ENCODE results near the gene GALNT18.

GALNT18 gene

DNA sequence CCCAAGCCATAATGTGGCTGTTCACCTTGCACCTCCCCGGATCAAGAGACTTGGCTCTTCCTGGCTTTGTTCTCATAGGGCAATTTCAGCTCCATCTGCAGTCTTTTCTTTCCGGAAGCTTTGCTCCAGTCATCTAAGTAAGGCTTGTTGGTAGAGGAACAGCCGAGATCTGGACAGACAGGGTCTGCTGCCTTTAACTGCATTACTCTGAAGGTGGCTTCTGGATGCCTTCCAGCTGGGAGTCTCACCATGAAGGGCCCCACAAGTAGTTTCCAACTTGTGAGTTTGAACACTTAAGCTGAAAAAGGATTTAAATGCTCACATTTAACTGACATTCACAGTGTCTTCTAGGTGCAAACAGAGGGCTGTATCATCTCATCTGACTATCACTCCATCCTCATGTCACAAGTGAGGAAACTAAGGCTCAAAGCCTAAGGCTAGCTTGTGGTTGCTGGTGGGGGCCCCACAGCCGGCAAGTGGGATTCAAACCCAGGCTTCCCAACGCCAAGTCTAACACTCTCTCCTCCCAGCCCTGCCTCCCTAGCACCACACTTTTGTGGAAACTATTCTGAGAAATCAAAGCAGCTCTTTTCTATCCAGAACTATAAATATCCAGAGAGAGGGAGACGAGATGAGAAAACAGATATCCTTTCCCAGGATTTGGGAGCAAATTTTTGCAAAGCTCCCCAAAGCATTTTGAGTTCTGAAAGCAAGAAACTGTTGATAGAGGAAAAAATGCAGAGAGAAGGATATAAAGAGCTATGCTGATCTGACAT lies 58.4 kb downstream of the GALNT18 start:
- DNase-seq, result no peak

- DNase-seq, result no peak
Observed at GRCh38 chr11:11561991-11562390, 59.8 kb downstream of the GALNT18 start.

GRCh38 chr11:11558826-11559225 lies 63.0 kb downstream of the GALNT18 start:
- DNase-seq, result no peak

GRCh38 chr11:11558396-11558795 lies 63.4 kb downstream of the GALNT18 start:
- DNase-seq, result no peak

DNA sequence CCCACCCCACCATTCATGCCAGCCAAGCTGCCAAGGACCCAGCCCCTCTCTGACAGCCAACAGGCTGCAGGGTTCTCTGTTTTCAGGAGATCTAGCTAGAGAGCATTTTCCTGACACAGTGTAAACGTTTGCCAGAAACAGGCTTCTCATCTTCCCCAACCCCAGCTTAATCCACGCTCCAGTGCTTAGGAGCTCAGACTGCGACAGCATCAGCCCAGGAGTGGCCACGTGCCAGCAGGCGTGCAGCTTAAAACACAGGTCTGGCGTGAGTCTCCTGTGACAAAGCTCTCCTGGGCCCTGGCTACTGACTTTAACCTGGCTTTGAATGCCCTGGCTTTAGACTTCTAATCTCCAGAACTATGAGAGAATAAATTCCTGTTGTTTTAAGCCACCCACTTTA lies 66.6 kb downstream of the GALNT18 start:
- DNase-seq, result peak; percentile 64

DNA sequence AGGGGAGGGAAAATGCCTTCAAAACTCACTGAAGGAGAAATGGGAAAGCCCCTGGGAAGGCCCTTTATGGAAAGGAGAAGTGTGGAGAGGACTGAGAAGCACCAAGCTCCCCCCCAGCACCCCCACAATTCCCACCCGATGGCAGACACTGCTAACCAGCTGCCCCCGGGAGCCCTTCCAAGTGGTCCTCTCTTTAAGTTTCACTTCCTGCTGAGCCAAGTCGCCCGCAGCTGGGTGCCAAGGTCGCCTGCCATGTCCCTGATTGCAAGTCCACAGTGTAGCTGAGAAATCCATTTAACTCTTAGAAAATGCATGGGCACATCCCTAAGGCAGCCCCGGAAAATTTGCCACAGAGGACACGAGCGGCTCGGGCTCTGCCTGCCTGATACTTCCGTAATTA lies 68.2 kb downstream of the GALNT18 start:
- DNase-seq, result no peak

- no peak for DNase-seq
Observed at GRCh38 chr11:11552529-11553087, 69.2 kb downstream of the GALNT18 start.

DNA sequence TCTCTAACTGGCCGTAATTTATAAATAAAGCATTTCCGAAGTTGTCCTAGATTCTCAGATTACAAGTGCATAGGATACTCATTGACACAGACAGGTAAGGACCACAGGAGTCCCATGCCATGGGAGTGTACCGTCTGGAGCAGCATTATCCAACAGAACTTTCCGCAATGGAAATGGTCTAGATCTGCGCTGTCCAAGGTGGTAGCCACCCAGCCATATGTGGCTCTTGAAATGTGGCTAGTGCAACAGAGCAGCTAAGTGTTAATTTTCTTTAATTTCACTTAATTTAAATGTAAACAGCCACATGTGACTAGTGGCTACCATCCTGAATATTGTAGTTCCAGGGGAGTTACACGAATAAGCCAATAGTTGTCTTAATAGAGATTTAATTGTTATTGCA lies 71.3 kb downstream of the GALNT18 start:
- DNase-seq, result no peak

- DNase-seq, result no peak
Observed at GRCh38 chr11:11545285-11546275, 76.2 kb downstream of the GALNT18 start.

GRCh38 chr11:11543656-11544055 lies 78.1 kb downstream of the GALNT18 start:
- DNase-seq, result no peak

DNA sequence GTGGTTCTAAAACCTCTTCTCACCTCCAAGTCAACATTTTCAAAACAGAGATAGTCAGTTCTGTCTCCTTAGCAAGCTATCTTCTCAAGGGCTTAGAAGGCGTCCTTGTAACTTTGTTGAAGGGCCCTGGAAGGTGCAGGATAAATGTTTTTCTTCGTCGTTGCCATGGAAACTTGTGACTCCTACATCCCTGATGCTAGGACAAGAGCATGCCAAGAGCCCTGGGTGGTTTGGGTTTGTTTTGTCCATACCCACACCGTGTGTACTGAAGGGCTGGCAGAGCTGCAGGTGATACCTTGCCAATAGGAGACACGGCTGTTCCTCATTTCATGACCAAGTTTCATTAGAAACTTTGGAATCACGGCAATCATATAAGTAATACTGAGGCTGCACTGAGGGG lies 81.6 kb downstream of the GALNT18 start:
- DNase-seq, result no peak

- DNase-seq, result no peak
Observed at GRCh38 chr11:11538277-11538960, 83.4 kb downstream of the GALNT18 start.

DNA sequence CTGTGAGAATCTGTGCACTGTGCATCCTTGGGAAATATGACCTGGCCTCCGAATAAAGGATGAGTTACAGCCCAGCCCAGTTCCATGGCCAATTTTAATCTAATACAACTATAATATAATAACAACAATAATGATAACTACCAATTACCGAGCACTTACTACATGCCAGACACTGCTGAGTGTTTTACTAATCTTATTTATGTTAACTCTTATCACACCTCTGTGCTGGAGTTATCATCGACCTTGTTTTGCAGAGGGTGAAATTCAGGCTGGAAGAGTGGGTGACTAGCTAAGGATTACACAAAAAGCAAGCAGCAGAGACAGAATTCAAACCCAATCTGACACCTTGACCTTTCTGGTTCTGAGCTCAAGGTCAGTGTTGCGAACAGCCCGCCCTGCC lies 83.9 kb downstream of the GALNT18 start:
- DNase-seq, result no peak

DNA sequence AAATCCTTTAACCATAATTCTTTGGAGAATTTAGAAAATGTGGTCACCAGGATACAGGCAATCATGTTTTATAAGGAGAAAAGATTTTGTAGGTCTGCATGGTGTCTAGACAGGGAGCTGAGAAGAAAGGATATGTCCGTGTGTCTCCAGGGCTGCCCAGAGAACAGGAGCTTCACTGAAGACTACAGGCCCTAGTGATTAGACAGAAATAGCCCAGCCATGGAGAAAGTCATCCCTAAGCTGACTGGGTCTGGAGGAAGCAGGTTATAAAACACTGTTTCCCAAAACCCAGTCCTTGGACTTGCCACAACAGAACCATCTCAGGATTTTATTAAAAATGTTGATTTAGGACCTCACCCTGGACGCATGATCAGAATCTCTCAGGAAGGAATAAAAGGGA lies 84.4 kb downstream of the GALNT18 start:
- no peak for DNase-seq

- DNase-seq, result no peak
Observed at GRCh38 chr11:11536650-11537049, 85.2 kb downstream of the GALNT18 start.

DNA sequence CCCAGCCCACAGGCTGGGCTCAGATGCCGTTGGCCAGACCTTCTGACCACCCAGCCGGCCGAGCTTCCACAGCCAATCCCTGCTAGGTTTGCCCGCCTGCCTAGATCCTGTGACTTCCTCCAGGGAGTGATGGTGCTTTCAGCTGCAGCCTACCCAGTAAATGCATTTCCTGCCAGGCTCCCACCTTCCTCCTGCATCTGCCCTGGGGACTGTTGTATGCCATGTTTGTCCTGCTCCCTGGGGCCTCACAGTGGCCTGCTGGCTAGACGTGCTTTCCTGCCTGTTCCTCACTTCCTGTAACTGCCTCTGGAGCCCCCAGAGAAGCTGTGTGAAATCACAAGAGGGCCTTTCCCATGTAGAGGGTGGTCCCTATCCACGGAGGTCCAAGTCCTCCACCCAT lies 86.2 kb downstream of the GALNT18 start:
- DNase-seq, result no peak

DNA sequence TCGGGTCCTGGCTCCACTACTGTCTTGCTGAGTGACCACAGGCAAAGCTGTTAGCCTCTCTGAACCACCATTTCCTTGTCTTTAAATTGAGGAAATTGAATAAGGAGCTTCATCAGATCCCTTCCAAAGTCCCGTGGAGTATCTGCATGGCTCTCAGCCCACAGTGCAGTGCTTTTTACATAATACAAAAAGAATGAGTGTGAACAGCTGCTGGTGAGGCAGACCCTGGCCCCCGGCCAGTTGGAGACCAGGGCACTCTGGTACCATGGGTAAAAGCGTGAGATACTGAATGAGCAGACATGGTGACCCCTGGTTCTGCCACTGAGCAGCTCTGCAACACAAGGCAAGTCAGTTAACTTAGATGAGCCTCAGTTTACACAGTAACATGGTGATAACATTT lies 86.8 kb downstream of the GALNT18 start:
- DNase-seq, result peak; percentile 57

DNA sequence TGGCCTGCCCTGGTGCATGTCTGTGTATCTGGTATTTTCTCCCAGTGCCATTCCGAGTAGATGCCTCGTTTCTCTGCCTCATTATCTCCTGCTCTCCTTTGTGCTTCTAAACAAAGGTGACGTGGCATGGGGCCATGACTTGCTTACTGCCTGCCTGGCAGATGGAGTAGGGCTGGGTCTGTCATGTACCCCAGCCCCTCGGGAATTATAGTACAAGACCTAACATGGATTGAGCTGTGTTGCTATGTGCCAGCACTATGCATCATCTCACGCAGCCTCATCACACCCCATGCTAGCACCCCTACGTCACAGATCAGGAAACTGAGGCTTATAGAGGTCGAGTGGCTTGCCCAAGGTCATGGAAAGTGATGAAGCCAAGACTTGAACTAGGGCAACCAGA lies 88.1 kb downstream of the GALNT18 start:
- peak; percentile 65 for DNase-seq

DNA sequence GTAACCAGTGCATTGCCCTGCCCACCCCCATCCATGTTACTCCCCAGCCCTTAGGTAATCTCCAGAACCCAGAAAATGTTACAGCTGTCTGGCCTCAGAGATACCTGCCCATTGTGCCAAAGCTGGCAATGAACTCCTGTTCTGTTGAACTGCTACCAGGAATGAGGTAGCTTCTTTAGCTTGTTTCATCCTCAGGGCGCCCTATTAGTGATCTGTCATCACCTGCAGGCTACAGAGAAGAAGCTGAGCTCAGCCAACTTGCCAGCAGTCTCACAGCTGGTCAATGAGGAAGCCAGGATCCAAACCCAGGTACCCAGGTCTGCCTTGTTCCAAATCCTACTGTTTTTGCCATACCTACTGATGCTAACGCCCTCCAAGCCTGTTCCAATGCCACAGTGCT lies 88.7 kb downstream of the GALNT18 start:
- no peak for DNase-seq

DNA sequence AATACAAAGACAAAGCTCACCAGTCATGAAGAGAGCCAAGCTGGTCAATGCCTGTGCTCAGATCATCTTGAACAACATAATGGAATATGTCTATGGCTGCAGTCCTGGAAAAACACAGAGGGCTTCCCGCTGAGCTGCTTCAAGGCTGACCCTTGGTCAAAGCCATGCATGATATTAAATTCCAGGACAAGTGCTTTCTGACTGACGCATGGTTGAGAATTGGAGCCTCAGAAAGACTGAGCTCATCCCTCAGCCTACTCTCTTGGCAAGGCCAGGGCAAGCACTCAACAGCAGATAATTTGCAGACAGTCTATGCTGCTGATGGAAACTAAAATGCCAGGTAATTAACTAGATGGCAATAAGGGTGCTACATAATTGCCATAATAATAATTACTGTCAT lies 89.2 kb downstream of the GALNT18 start:
- no peak for DNase-seq

DNA sequence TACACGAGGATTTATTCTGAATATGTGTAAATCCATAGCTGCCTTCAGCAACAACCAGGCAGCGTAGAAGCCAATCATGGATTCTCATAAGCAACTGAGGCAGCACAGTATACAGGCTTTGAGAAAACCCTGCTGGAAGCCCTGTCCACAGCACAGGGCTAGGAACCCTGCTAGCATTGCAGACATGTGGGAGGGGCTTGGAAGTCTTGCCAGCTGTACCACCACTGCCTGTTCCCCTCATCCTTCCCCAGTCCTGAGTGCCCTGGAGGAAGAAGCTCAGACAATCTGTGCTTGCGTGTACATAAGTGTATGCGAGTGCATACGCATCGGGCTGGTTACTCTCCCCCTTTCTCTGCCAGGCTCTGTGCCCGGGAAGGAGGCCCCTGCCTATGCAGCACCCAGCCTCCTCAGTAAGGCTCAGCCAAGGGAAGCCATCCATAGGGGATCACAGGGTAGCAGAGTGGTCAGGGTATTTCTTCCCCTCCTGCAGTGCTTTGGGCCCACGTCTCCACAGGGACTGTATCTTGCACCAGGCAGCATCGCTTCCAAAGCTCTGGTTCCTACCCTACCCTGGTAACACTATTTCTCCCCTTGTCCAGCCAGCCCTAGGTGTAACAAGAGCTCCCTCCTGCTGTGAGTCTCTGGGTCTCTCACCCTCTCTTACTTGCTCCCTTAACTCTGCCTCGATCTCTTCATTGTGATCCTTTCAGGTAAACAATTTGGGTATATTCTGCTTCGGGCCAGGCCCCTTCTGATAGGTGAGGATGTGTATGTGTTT lies 90.5 kb downstream of the GALNT18 start:
- DNase-seq, result no peak

DNA sequence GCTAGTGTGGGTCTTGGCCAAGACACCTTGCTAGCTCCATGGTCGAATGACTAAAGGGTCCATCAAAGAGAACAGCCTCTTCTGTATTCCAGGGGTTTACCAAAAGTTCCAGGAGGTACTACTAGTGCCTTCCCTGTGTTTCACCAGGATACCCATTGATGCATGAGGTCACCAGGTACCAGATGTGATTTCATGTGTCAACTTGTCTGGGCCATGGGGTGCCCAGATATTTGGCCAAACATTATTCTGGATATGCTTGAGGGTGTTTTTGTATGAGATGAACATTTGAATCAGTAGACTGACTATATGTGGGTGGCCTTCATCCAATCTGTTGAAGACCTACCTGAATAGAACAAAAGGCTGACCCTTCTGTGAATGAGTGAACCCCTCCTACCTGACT lies 92.8 kb downstream of the GALNT18 start:
- no peak for DNase-seq
